GM19455 (cell line): ENCODE results near the gene KCNH2.

Experiments used
- ATAC-seq: cut with Tn5 transposase; IDR thresholded peaks from one replicate; pipeline ENCODE4 v1.9.1; 2021; ENCODE audit not compliant: unreplicated experiment

KCNH2 gene

DNA sequence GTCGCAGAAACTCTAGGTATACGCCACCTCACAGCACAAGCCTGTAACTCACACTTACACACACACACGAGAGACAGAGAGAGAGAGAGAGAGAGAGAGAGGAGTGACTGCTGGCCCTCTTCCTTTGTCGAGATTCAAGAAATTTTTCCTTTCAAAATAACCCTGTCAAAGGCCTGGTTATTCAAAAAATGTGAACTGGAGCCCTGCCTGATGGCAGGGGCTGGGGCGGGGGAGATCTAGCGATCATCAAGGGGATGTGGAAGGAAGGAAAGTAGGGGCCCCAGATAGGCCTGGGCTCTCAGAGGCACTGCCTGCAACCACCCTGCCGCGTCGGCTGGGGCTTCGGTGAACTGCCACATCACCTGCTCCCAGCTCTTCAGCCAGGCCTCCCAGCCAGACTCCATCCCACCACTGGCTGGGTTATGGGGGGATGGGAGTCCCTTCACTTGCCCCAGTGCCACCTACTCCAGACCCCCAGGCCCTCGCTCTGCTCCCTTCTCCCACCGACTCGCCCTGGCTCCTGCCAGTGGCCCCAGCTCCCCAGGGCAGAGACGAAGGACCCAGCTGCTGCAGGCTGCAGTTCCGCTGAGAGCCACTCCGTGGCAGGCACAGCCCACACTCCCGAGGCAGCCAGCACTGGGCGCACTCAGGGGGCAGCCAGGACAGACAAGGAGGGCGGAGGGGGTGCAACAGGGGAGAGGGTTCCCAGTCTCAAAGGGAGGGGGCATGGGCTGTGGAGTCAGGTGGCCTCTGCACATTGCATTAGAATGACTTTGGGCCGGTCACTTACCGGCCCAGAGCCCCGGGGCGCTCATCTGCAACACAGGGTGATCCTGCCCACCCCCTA is 15.3 kb downstream of the KCNH2 start:
- ATAC-seq = peak; percentile 64

DNA sequence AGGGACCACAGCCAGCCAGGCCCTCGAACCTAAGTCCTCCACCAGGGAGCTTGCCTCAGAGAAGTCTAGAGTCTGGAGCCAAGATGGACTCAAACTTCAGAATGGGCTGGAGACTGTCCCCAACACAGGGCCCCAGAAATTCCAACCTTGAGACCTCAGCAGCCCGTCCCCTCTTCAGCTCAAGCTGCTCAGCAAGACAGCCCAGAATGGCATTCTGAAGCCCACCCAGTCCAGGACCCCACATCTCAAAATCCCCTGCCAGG is 15.9 kb downstream of the KCNH2 start:
- no peak for ATAC-seq

- no peak for ATAC-seq
These were observed 16.4 kb downstream of the KCNH2 start for GRCh38 chr7:150961510-150962289.

DNA sequence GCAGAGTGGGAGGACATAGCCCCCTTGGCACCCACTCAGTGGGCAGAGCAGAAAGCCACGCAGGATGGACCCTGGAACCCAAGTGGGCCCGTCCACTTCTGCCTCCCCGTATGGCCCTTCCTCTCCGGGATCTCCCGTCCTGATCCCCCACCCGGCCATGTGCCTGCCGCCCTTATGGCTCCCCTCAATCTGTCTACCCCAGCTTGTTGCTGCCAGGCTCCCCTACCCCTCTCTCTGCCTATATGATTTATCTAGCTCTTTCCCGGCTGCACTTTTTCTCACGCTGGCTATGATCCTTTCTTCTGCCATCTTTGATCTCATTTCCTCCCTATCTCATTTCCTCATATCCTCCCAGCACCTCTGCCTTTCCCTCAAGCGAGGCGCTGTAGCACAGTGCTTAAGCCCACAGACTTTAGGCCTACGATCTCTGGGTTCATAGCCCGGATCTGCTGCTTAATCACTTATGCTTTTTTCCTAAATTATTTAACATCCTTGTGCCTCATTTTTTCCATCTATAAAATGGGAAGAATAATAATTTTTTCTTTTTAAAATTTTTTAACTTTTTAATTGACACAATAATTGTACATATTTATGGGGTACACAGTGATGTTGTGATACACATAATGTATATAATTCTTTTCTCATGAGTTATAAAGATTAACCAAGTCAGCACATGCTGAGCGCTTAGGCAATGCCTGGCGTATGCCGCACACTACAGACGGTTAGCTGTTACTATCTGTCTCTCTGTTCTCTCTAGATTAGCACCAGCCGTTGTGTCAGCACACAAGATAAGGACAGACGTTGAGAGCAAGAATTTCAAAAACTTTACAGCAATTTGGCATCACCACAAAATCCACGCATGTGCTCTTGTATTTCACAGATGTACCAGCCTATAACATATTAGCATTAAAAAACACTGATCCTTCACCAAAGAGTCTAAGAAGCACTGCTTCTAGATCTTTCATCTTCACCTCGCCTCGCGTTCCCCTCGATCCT is 18.1 kb downstream of the KCNH2 start:
- no peak for ATAC-seq

GRCh38 chr7:150959081-150959480 is 19.0 kb downstream of the KCNH2 start:
- no peak for ATAC-seq

- ATAC-seq = no peak
These were observed 19.5 kb downstream of the KCNH2 start for GRCh38 chr7:150958597-150958996.

- no peak for ATAC-seq
These were observed 20.0 kb downstream of the KCNH2 start for GRCh38 chr7:150958062-150958552.

- no peak for ATAC-seq
These were observed 20.7 kb downstream of the KCNH2 start for GRCh38 chr7:150957133-150958020.

GRCh38 chr7:150956395-150957132 is 21.6 kb downstream of the KCNH2 start:
- no peak for ATAC-seq

- ATAC-seq = no peak
These were observed 22.4 kb downstream of the KCNH2 start for GRCh38 chr7:150955519-150956394.

- no peak for ATAC-seq
These were observed 23.1 kb downstream of the KCNH2 start for GRCh38 chr7:150954986-150955518.

GRCh38 chr7:150954201-150954985 is 23.7 kb downstream of the KCNH2 start:
- no peak for ATAC-seq

DNA sequence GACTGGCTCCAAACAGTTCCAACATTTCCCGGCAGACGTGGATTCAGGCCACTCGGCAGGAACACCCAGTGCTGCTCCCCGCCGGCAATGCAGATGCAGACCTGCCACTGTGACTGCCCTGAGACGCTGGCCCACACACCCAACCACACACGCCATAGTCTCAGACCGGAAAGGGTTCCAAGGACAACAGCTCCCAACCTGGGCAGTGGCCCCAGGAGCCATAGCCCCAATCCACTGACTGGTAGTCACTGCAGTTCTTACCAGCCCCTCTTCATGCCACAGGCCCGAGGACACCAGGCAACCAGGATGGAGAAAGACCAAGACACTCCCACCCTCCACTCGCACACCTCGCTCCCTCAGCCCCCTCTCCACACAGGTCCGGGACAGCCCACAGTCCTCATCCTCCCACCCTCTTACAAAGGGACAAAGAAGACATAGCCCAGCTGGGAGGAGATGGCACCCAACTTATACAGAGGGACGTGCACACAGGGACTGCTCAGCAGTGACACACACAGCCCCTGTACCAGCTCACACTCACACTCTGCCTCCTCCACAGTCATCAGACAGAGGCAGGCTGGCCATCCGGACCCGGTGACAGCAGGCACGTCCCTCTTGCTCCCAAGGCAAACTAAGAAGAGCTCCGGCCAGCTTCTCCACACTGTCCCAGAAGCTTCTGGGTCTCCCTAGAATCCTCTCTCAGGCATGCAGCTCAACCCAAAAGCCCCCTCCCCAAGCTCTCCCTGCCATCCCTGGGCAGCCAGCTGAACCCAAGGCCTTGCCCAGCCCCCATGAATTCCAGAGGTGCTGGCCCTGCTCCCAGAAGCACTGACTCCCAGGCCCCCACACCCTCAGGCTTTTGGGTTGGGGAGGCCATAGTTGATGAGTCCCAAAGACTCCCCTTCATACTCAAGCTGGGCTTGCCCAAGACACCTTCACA is 24.8 kb downstream of the KCNH2 start:
- ATAC-seq = no peak

DNA sequence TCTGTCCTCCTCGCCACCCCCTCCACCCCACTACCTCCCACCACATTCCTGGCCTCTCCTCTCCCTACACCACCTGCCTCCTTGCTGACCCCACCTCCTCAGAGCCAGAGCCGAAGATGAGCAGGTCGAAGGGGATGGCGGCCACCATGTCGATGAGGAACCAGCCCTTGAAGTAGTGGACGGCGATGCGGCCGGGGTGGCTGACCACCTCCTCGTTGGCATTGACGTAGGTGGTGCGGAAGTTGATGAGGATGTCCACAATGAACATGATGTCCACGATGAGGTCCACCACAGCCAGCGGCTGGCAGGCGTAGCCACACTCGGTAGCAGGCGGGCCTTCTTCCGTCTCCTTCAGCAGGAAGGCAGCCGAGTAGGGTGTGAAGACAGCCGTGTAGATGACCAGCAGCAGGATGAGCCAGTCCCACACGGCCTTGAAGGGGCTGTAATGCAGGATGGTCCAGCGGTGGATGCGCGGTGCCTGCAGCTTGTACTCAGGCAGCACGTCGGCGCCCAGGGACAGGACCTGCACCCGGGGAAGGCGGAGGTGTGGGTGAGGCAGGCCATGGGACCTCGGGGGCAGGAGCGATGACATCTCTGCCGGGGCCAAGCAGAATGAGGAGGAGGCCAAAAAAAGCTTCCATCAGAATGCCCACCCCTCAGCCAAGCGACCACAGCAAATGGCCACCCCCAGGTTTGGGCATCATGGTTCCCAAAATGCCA is 25.6 kb downstream of the KCNH2 start:
- no peak for ATAC-seq

DNA sequence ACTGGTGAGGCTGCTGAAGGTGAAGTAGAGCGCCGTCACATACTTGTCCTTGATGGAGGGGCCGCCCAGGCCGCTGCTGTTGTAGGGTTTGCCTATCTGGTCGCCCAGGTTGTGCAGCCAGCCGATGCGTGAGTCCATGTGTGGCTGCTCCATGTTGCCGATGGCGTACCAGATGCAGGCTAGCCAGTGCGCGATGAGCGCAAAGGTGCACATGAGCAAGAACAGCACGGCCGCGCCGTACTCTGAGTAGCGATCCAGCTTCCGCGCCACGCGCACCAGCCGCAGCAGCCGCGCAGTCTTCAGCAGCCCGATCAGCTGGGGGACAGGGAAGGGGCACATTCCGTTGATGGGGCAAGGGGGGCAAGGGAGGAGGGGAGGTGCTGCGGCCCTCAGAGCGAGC is 26.6 kb downstream of the KCNH2 start:
- no peak for ATAC-seq

GRCh38 chr7:150951181-150951520 is 27.0 kb downstream of the KCNH2 start:
- ATAC-seq = no peak
